Neural cell (in vitro differentiated cells): ENCODE results near the gene FHIT. TPM values are rescaled to one million over a fixed set of nuclear protein-coding genes. Genes with fewer than 3 reads are reported as not detected.

Experiments used
- H2AFZ ChIP-seq: fragments of 200-600, 300-800 bp; sonication (generic), shearing (Covaris generic); 2 replicates; pipeline ENCODE4 v1.6.0; 2014; ENCODE audit warnings: low read depth, mild to moderate bottlenecking, antibody characterized with exemption, low read length, moderate library complexity
- H3F3A ChIP-seq: fragments of 200-600 bp; shearing (Covaris generic); 2 replicates; pipeline ENCODE4 v1.6.1; 2016; ENCODE audit warnings: mild to moderate bottlenecking, moderate library complexity, mixed read lengths, antibody characterized with exemption, low read length; ENCODE audit not compliant: insufficient read depth, poor library complexity, severe bottlenecking
- H3K27ac ChIP-seq: fragments of 200-600, 300-800 bp; sonication (generic), shearing (Covaris generic); 2 replicates; pipeline ENCODE4 v1.5.1; 2014; ENCODE audit warnings: mild to moderate bottlenecking, low read length, moderate library complexity
- H3K27me3 ChIP-seq: fragments of 300-800, 200-600 bp; sonication (generic), shearing (Covaris generic); 2 replicates; pipeline ENCODE4 v1.6.0; 2014; ENCODE audit warnings: mild to moderate bottlenecking, low read depth, low read length, moderate library complexity; ENCODE audit not compliant: insufficient read depth
- H3K36me3 ChIP-seq: fragments of 300-800, 200-600 bp; sonication (generic), shearing (Covaris generic); 2 replicates; pipeline ENCODE4 v1.5.1; 2014; ENCODE audit warnings: mild to moderate bottlenecking, antibody characterized with exemption, low read length, moderate library complexity; ENCODE audit not compliant: insufficient read depth
- H3K4me2 ChIP-seq: fragments of 300-800, 200-600 bp; sonication (generic), shearing (Covaris generic); 2 replicates; pipeline ENCODE4 v1.6.0; 2014; ENCODE audit warnings: mild to moderate bottlenecking, low read length
- H3K4me3 ChIP-seq: fragments of 300-800, 200-600 bp; sonication (generic), shearing (Covaris generic); 2 replicates; pipeline ENCODE4 v1.5.1; 2014; ENCODE audit warnings: mild to moderate bottlenecking, low read length, moderate library complexity
- H3K79me2 ChIP-seq: fragments of 200-600 bp; shearing (Covaris generic); replicated peaks from 2 replicates; pipeline ENCODE4 v1.6.0; 2014; ENCODE audit warnings: mild to moderate bottlenecking, low read length, moderate library complexity; ENCODE audit not compliant: insufficient read depth
- H3K9ac ChIP-seq: fragments of 300-800, 200-600 bp; sonication (generic), shearing (Covaris generic); 2 replicates; pipeline ENCODE4 v1.6.1; 2016; ENCODE audit warnings: mild to moderate bottlenecking, low read length, mixed read lengths
- H3K9me2 ChIP-seq: fragments of 200-600 bp; shearing (Covaris generic); 2 replicates; pipeline ENCODE4 v1.6.1; 2016; ENCODE audit warnings: mild to moderate bottlenecking, low read length, mixed read lengths; ENCODE audit not compliant: insufficient read depth
- H3K9me3 ChIP-seq: fragments of 200-600, 300-800 bp; sonication (generic), shearing (Covaris generic); 2 replicates; pipeline ENCODE4 v1.6.1; 2016; ENCODE audit warnings: mild to moderate bottlenecking, mixed run types, low read length, moderate library complexity, mixed read lengths
- H4K20me1 ChIP-seq: fragments of 200-600 bp; shearing (Covaris generic); 2 replicates; pipeline ENCODE4 v1.6.1; 2016; ENCODE audit warnings: mild to moderate bottlenecking, mixed run types; ENCODE audit not compliant: insufficient read depth
- CTCF ChIP-seq: fragments of 450-650 bp; IDR thresholded peaks from 2 replicates; pipeline ENCODE4 v1.5.1; 2014; ENCODE audit warnings: antibody characterized with exemption, mild to moderate bottlenecking, moderate library complexity; ENCODE audit not compliant: poor library complexity, severe bottlenecking
- EP300 ChIP-seq: fragments of 450-650 bp; conservative IDR thresholded peaks from 2 replicates; pipeline ENCODE4 v1.6.1; 2014; ENCODE audit warnings: antibody characterized with exemption, mild to moderate bottlenecking, moderate library complexity; ENCODE audit not compliant: poor library complexity, severe bottlenecking
- EZH2 ChIP-seq: fragments of 200-600, 300-800 bp; shearing (Covaris generic), sonication (generic); IDR thresholded peaks from 2 replicates; pipeline ENCODE4 v1.6.1; 2014; ENCODE audit warnings: antibody characterized with exemption, low read length, borderline replicate concordance, mild to moderate bottlenecking; ENCODE audit not compliant: insufficient read depth, poor library complexity, severe bottlenecking
- MXI1 ChIP-seq: fragments of 450-650 bp; conservative IDR thresholded peaks from 2 replicates; pipeline ENCODE4 v1.6.1; 2014; ENCODE audit warnings: antibody characterized with exemption, mild to moderate bottlenecking; ENCODE audit not compliant: poor library complexity, severe bottlenecking
- POLR2AphosphoS5 ChIP-seq: IDR thresholded peaks from 2 replicates; pipeline ENCODE4 v1.6.1; 2012
- RAD21 ChIP-seq: fragments of 450-650 bp; conservative IDR thresholded peaks from 2 replicates; pipeline ENCODE4 v1.6.1; 2014; ENCODE audit warnings: antibody characterized with exemption, mild to moderate bottlenecking, moderate library complexity
- REST ChIP-seq: IDR thresholded peaks from 2 replicates; pipeline ENCODE4 v1.6.1; 2012; ENCODE audit warnings: borderline replicate concordance
- SMC3 ChIP-seq: fragments of 450-650 bp; conservative IDR thresholded peaks from 2 replicates; pipeline ENCODE4 v1.6.1; 2014; ENCODE audit warnings: antibody characterized with exemption, mild to moderate bottlenecking, moderate library complexity; ENCODE audit not compliant: poor library complexity
- TAF1 ChIP-seq: IDR thresholded peaks from 2 replicates; pipeline ENCODE4 v1.6.1; 2012; ENCODE audit warnings: low read depth
- polyA plus RNA-seq: library from polyadenylated mRNA; depleted of rRNA; stranded (reverse); fragments of >200 nt; gene quantifications from 2 replicates; pipeline ENCODE4 v1.2.3, GENCODE V29; 2014

The FHIT gene
- polyA plus RNA-seq, 1 donor from 2014 or later, result not detected

DNA sequence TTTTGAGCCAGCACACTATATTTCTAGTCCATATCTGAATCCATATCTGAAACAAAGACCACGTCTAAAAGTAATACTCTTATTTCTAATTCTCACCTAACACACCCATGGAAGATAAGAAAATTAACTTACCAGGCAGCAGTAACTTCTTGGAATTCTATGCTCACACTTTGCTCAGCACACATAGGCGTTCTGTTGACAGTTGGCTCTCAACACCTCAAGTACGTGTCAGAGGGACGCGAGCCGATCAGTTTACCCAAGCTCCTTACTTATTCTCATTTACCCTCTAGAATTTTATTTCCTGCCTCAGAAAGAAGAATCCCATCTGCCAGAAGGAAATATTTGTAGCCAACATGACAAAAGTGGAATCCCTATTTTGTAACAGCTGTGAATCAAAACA, 911.9 kb downstream of the FHIT start:
- H3K4me3 ChIP-seq, result no peak overlapping the region
- H3K9me3 ChIP-seq, result no peaks in the 10 kb centered on the region
- H3K4me2 ChIP-seq, result no peak overlapping the region
- H3K36me3 ChIP-seq, result no peaks in the 10 kb centered on the region
- H2AFZ ChIP-seq, result no peak overlapping the region
- no peaks in the 10 kb centered on the region for H3K9me2 ChIP-seq
- no peaks in the 10 kb centered on the region for H3F3A ChIP-seq
- no peaks in the 10 kb centered on the region for H3K79me2 ChIP-seq
- H4K20me1 ChIP-seq, result no peaks in the 10 kb centered on the region
- no peaks in the 10 kb centered on the region for H3K27me3 ChIP-seq
- TF ChIP-seq RAD21 (no peak), REST (no peak), POLR2AphosphoS5 (no peak), TAF1 (no peak), EZH2 (no peak), MXI1 (no peak), SMC3 (no peak), EP300 (no peak), CTCF (no peak)
- H3K9ac ChIP-seq, result no peak overlapping the region
- no peak overlapping the region for H3K27ac ChIP-seq

DNA sequence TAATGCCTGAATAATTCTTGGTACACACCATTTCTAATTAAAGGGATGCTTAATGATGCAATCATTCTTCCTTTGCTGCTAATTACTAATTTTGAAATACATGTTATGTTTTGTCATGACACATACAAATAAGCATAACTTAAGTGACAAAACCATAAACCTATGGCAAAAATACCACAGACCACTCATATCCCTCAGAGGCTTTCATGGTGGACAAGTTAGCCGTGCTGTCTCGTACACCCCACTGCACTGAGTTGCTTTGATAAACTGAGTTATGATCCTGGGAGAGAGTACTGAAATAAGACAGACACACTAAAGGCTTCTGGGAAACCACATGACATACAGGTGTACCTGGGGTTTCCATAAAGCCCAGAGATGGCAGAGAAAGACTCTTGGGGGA, 913.8 kb downstream of the FHIT start:
- Histone ChIP-seq H3K4me3 (no peak overlapping the region), H3K27ac (no peak overlapping the region), H3K9me3 (no peaks in the 10 kb centered on the region), H3K4me2 (no peak overlapping the region), H3K9ac (no peak overlapping the region), H3K36me3 (no peaks in the 10 kb centered on the region), H3K9me2 (no peaks in the 10 kb centered on the region), H3K79me2 (no peaks in the 10 kb centered on the region), H3K27me3 (no peaks in the 10 kb centered on the region), H2AFZ (no peak overlapping the region), H4K20me1 (no peaks in the 10 kb centered on the region), H3F3A (no peaks in the 10 kb centered on the region)
- no peak for TF ChIP-seq EZH2
- no peak for TF ChIP-seq TAF1
- no peak for TF ChIP-seq REST
- TF ChIP-seq SMC3, result no peak
- no peak for TF ChIP-seq RAD21
- no peak for TF ChIP-seq CTCF
- no peak for TF ChIP-seq POLR2AphosphoS5
- no peak for TF ChIP-seq MXI1
